Loucy (cell line): ENCODE data around the gene MACROH2A1.

Source experiments
- H2AFZ ChIP-seq: fragments of 200-600 bp; sonication (generic); 2 replicates; pipeline ENCODE4 v1.6.0; 2016; ENCODE audit warnings: antibody characterized with exemption, mild to moderate bottlenecking, low read length, moderate library complexity
- H3F3A ChIP-seq: fragments of 200-600 bp; 2 replicates; pipeline ENCODE4 v1.6.0; 2016; ENCODE audit warnings: antibody characterized with exemption, low read depth, mild to moderate bottlenecking
- H3K27me3 ChIP-seq: fragments of 200-600 bp; sonication (generic); 2 replicates; pipeline ENCODE4 v1.6.1; 2014; ENCODE audit warnings: low read length, mild to moderate bottlenecking; ENCODE audit not compliant: insufficient read depth, poor library complexity, severe bottlenecking
- H3K36me3 ChIP-seq: fragments of 200-600 bp; sonication (generic); 2 replicates; pipeline ENCODE4 v1.6.1; 2016; ENCODE audit warnings: low read length; ENCODE audit not compliant: insufficient read depth
- H3K4me1 ChIP-seq: fragments of 200-600 bp; sonication (generic); 2 replicates; pipeline ENCODE4 v1.5.1; 2014; ENCODE audit warnings: low read length, mild to moderate bottlenecking; ENCODE audit not compliant: insufficient read depth, poor library complexity, severe bottlenecking
- H3K4me2 ChIP-seq: fragments of 200-600 bp; sonication (generic); 2 replicates; pipeline ENCODE4 v1.6.0; 2014; ENCODE audit warnings: antibody characterized with exemption, low read length, low read depth, mild to moderate bottlenecking; ENCODE audit not compliant: poor library complexity, severe bottlenecking
- H3K4me3 ChIP-seq: fragments of 200-600 bp; sonication (generic); 2 replicates; pipeline ENCODE4 v1.5.1; 2014; ENCODE audit warnings: low read length, mild to moderate bottlenecking, mixed read lengths; ENCODE audit not compliant: poor library complexity, severe bottlenecking
- H3K79me2 ChIP-seq: fragments of 200-600 bp; sonication (generic); 2 replicates; pipeline ENCODE4 v1.6.1; 2014; ENCODE audit warnings: low read length; ENCODE audit not compliant: insufficient read depth
- H3K9ac ChIP-seq: fragments of 200-600 bp; sonication (generic); 2 replicates; pipeline ENCODE4 v1.6.0; 2014; ENCODE audit warnings: mild to moderate bottlenecking, low read depth, low read length, moderate library complexity; ENCODE audit not compliant: poor library complexity, severe bottlenecking
- H3K9me2 ChIP-seq: fragments of 200-600 bp; sonication (generic); replicated peaks from 2 replicates; pipeline ENCODE4 v1.6.1; 2016; ENCODE audit warnings: low read depth, low read length, mixed read lengths
- H3K9me3 ChIP-seq: fragments of 200-600 bp; sonication (generic); 2 replicates; pipeline ENCODE4 v1.6.1; 2014; ENCODE audit warnings: mild to moderate bottlenecking, antibody characterized with exemption, low read length, low read depth; ENCODE audit not compliant: insufficient read depth
- H4K20me1 ChIP-seq: fragments of 200-600 bp; sonication (generic); 2 replicates; pipeline ENCODE4 v1.6.0; 2014; ENCODE audit warnings: antibody characterized with exemption, low read length, mild to moderate bottlenecking; ENCODE audit not compliant: insufficient read depth, poor library complexity, severe bottlenecking
- CTCF ChIP-seq: fragments of 200-600 bp; sonication (generic); conservative IDR thresholded peaks from 2 replicates; pipeline ENCODE4 v1.5.1; 2014; ENCODE audit warnings: mild to moderate bottlenecking, antibody characterized with exemption, low read length
- EZH2phosphoT487 ChIP-seq: fragments of 200-600 bp; IDR thresholded peaks from 2 replicates; pipeline ENCODE4 v1.6.1; 2018; ENCODE audit warnings: antibody characterized with exemption, mild to moderate bottlenecking, moderate library complexity, borderline replicate concordance

MACROH2A1 gene

GRCh38 chr5:135372654-135373381, 26.2 kb downstream of the MACROH2A1 start:
- no peak for TF ChIP-seq EZH2phosphoT487
- no peak for TF ChIP-seq CTCF
- Histone ChIP-seq H3K9me3 (no peaks in the 10 kb centered on the region), H3K4me1 (peaks cover 90% of the 10 kb centered on the region), H3K27me3 (no peaks in the 10 kb centered on the region), H2AFZ (no peak overlapping the region), H3K4me3 (peak overlapping the region; percentile 65), H3K79me2 (peaks cover 86% of the 10 kb centered on the region), H3F3A (peaks cover 38% of the 10 kb centered on the region), H4K20me1 (peaks cover 4% of the 10 kb centered on the region), H3K9ac (peak overlapping the region; percentile 91), H3K36me3 (peaks cover 82% of the 10 kb centered on the region), H3K4me2 (peak overlapping the region; percentile 83), H3K9me2 (no peaks in the 10 kb centered on the region)

DNA sequence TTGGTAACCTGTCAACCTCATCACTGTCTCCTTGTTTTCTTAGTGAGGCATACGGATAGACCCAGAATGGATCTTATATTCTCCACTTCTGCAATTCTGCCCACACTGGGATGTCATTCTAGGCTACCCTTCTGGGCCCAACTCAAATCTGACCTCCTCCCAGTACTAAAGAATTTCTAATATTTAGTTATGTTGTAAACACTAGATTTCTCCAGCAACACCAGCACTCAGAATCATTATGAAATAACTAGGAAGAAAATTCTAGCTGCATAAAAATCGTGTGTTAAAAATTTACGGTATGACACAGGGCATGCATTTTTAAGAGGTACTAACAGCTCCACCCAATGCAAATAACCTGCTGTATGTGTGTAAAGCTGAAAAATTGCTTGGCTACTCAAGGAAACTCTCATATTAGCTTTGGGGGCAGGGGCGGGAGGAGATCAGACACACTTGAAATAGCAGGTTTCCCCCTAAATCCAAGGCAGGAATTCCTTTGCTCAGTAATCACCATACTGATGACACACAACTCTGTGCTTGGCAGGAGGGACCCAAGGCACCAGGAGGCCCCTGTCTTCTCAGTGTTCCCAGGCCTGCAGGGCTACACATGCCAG, 27.3 kb downstream of the MACROH2A1 start:
- Histone ChIP-seq H3K4me2 (peak overlapping the region; percentile 83), H3K9ac (peak overlapping the region; percentile 91), H3F3A (peaks cover 33% of the 10 kb centered on the region), H3K36me3 (peaks cover 88% of the 10 kb centered on the region), H3K4me3 (peak overlapping the region; percentile 65), H3K4me1 (peaks cover 93% of the 10 kb centered on the region), H3K9me2 (no peaks in the 10 kb centered on the region), H2AFZ (no peak overlapping the region), H3K9me3 (no peaks in the 10 kb centered on the region), H3K79me2 (peaks cover 92% of the 10 kb centered on the region), H4K20me1 (no peaks in the 10 kb centered on the region), H3K27me3 (no peaks in the 10 kb centered on the region)
- TF ChIP-seq CTCF, result no peak
- no peak for TF ChIP-seq EZH2phosphoT487

DNA sequence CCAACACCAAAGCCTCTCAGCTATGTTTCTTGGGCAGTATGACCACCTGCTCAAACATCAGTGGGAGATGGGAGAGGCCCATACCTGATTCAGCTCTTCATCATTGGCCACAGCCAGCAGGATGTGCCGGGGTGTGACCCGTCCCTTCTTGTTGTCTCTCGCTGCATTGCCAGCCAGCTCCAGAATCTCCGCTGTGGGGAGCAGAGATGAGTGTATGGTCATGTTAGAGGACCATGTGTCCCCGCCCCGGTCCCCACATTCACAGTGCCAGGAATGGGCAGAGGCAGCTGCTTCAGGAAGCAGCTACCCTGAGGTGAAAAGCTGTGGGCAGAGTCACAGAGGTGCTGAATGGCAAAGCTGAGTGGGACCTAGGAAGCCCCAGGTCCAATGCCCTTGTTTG, 29.1 kb downstream of the MACROH2A1 start:
- TF ChIP-seq CTCF (no peak), EZH2phosphoT487 (no peak)
- Histone ChIP-seq H3K9me3 (no peaks in the 10 kb centered on the region), H2AFZ (no peak overlapping the region), H3K79me2 (peaks cover 92% of the 10 kb centered on the region), H3K4me1 (peaks cover 93% of the 10 kb centered on the region), H4K20me1 (no peaks in the 10 kb centered on the region), H3K9ac (peak overlapping the region; percentile 91), H3F3A (peaks cover 35% of the 10 kb centered on the region), H3K27me3 (no peaks in the 10 kb centered on the region), H3K4me2 (peak overlapping the region; percentile 83), H3K36me3 (peaks cover 88% of the 10 kb centered on the region), H3K4me3 (no peak overlapping the region), H3K9me2 (no peaks in the 10 kb centered on the region)
